Choroid plexus epithelial cell (primary cell): ENCODE data around the gene SLC34A3.
A peak's percentile ranks its signal among the peaks of the same experiment; 100 is the strongest.

Experiments used
- DNase-seq: peaks from one replicate; pipeline ENCODE4 v3.0.0-alpha.2; 2010; ENCODE audit warnings: low read depth
- H3K4me3 ChIP-seq: 2 replicates; pipeline ENCODE4 v1.5.1; 2011; ENCODE audit warnings: low read depth, mild to moderate bottlenecking, control low read depth, low read length, moderate library complexity
- CTCF ChIP-seq: conservative IDR thresholded peaks from 2 replicates; pipeline ENCODE4 v1.5.1; 2011; ENCODE audit warnings: low read depth, mild to moderate bottlenecking, control low read depth, inconsistent platforms, low read length, moderate library complexity

SLC34A3 gene

DNA sequence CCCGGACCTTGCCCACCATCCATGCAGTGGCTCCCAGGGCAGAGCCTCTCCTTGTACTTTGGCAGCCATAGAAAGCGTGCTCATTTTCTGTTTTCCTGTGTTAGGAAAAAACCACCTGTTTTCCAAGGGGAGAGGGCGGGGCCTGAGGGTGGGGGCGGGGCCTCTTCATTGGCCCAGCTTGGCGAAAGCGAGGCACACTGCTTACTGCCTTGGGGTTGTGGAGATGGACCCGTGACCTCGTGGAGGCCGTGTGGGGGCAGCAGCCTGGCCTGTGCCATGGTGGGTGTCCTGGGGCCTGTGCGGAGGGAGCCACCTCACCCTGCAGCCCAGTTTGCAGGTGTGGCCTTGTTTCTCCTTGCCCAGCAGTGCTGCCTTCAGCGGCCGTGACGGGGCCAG is 42.4 kb downstream of the SLC34A3 start:
- no peak overlapping the region for H3K4me3 ChIP-seq
- no peak for DNase-seq
- TF ChIP-seq CTCF = no peak

DNA sequence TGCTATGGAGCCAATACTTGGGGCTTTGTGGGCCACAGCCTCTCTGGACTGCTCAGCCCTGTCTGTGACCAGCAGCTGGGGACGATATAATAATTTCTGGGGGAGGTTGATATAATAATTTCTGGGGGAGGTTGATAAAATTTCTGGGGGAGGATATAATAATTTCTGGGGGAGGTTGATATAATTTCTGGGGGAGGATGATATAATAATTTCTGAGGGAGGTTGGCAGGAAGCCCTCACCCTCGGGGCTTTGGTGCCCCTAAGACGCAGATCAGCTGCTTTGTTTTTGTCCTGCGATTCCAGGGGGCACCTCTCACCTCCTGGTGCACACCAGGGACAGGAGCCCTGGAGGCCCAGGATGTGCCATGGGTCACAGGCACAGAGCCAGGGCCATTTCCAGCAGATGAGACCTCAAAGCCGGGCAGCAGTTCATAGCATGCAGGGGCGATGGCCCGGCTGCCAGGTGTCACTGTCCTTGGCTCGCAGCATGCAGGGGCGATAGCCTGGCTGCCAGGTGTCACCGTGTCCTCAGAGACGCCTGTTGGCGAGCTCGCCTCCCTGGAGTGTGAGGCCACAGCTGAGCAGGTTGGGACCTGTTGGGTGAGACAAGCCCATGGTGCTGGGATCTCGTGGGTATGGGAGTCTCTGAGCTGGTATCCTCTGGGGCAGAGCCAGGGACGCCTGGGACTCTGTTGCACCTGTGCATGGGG is 43.1 kb downstream of the SLC34A3 start:
- DNase-seq = no peak
- H3K4me3 ChIP-seq = no peak overlapping the region
- no peak for TF ChIP-seq CTCF

GRCh38 chr9:137275203-137275587 is 44.5 kb downstream of the SLC34A3 start:
- no peak for DNase-seq
- H3K4me3 ChIP-seq = no peak overlapping the region
- no peak for TF ChIP-seq CTCF

DNA sequence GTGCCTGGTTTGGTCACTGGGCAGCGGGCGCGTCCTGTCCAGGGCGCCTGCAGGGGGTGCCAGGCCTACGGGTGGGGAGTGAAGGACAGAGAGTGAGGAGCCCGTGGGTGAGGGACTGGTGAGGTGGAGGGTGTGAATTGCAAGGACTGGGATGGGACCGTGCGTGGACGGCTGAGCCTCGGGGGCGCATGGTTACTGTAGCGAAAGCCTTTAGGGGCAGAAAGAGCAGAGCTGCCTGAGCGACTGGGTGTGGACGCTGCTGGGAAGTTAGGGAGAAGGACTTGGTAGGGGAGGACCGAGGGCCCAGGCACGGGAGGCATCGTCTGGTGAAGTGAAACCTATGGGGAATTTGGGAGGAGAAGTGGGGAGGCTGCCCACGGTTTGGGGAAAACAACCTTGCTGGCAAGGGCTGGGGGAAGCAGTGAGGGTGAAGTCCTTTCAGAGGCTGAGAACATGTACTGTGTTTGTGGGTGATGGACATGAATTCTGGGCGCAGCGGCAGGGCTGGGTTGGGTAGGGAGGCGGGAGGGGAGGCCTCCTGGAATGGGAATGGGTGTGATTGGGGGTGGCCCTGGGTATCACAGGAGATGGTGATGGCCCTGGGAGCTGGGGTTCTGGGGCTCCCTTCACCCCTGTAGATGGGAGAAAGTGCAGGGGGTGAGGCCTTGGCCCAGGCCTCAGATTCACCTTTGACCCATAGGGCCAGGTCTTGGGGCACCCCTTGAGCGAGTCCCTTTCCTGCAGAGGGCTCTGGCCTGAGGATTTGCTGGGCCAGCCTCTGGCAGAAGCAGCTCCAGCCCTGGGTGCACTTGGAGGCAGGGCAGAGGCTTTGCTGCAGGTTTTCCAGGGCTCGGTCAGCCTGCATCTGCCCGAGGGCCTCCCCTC is 45.1 kb downstream of the SLC34A3 start:
- no peak for DNase-seq
- no peak for TF ChIP-seq CTCF
- no peak overlapping the region for H3K4me3 ChIP-seq

DNA sequence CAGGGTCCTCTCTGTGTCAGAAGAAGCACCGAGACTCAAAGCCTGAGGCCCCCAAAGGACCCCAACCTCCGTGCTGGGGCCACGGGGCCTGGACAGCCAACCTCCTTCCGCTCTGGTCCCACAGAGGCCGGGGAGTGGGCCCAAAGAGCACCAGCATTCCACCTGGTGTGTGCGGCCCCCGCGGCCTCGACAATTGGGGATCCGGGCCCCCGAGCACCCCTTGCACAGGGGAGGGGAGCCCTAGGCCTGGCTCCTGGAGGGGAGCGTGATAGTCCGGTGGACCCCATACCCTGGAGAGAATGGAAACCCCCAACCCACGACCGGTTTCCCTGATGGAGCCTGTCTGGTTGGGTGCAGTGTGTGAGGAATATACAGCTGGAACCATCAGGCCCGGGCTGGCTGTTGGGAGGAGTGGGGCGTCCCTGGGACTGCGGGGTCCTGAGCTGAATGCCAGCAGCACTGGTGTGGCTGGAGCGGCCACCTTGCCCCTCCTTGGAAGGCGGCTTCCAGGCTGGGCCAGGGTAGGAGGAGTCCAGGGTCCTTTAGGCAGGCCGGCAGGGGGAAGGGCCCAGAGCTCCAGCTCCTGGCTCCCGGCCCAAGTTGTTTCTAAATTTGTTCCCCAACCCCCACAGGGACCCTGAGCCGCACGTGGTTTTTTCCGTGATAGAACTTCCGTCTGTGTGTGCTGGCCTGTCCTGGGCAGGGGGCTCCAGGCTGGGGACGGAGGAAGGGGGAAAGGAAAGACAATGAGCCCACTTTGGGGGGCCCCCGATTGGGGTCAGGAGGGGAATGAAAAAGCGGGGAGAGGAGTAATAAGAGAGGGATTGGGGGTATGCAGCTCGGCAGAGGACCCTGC is 46.0 kb downstream of the SLC34A3 start:
- no peak for TF ChIP-seq CTCF
- H3K4me3 ChIP-seq = peak overlapping the region; percentile 67
- peak; percentile 69 for DNase-seq

- peak; percentile 15 for TF ChIP-seq CTCF
- H3K4me3 ChIP-seq = peak within 1 kb of the TSS; percentile 67
- peak; percentile 78 for DNase-seq
These were observed 46.8 kb downstream of the SLC34A3 start, which contains the start of gene TOR4A for GRCh38 chr9:137277329-137278041. Gene TOR4A (plus strand): TSS chr9:137277726. CDS start chr9:137278690, 964 bp downstream.
